GM12801 (cell line): Measurements from ENCODE around the gene KCNJ4.

Experiments
- TF ChIP-seq, protein P1 (sequence below): IDR thresholded peaks from one replicate; pipeline ENCODE4 v1.5.1; 2011; ENCODE audit warnings: control low read depth; ENCODE audit not compliant: insufficient read length; ENCODE audit errors: extremely low read depth

KCNJ4 gene

DNA sequence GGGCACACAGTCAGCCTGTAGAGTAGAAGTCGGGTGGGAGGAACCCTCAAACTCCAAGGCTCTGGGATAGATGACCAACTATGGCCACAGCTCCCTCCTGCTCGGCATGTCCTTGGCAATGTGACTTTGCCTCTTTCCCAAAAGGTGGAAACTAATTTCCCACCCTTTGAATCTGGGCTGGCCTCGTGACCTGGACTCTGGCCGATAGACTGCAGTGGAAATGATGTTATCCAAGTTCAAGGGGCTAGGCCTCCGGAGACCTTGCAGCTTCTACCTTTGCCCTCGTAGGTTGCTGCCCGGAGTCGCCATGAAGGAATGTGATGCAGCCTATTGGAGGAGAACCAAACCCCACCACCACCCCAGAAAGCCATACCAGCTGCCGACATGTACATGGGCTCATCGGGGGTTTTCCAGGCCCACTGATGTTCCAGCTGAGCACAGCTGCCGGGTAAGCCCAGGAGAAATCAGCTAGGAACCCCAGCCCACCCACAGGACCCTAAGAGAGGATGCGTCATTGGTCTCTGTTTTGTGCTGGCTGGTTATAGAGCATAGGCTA is 30.4 kb downstream of the KCNJ4 start:
- TF ChIP-seq, protein P1, sequence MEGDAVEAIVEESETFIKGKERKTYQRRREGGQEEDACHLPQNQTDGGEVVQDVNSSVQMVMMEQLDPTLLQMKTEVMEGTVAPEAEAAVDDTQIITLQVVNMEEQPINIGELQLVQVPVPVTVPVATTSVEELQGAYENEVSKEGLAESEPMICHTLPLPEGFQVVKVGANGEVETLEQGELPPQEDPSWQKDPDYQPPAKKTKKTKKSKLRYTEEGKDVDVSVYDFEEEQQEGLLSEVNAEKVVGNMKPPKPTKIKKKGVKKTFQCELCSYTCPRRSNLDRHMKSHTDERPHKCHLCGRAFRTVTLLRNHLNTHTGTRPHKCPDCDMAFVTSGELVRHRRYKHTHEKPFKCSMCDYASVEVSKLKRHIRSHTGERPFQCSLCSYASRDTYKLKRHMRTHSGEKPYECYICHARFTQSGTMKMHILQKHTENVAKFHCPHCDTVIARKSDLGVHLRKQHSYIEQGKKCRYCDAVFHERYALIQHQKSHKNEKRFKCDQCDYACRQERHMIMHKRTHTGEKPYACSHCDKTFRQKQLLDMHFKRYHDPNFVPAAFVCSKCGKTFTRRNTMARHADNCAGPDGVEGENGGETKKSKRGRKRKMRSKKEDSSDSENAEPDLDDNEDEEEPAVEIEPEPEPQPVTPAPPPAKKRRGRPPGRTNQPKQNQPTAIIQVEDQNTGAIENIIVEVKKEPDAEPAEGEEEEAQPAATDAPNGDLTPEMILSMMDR, result no peak

DNA sequence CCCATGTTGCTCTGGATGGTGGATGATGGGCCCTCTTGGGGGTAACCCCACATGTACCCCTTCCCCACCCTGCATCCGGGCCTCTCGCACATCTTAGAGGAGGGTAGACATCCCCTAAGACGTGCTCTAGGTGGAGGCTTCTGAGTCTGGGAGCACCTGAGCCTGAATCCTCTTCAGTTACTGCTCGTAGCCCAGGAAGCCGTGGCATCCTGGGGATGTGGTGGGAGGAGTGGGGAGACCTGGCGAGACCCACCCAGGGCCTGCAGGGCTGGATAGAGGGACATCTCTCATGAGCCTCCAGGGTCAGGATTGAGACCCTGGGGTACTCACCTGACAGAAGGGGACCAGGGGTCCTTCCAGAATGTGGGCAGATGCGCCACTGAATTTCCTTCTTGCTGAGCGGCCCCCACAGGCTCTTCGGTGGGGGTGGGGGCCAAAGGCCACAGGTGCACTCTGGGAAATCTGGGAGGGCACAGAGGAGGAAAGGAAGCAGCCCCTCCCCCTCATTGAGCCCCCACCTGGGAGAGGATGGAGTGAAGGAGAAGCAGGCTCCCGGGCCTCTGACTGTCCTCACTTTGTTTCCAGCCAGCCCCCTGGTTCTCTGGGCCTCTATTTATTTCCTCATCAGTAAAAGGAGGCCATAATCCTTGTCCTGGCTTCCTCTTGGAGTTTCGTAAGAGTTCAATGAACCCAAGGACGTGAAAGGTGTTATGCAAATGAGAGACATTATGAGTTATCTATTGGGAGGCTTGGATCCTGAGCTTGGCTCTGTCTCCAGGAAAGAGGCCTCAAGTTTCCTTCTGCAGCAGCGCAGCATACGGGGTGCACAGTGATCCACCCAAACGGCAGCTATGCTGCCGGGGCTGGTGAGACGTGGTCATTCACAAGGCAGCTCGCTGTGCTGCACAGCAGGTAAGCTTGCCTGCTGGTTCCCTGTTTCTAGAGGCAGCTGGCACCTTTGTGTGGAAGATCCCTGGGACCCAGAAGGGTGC is 31.2 kb downstream of the KCNJ4 start:
- TF ChIP-seq, protein P1, result no peak

DNA sequence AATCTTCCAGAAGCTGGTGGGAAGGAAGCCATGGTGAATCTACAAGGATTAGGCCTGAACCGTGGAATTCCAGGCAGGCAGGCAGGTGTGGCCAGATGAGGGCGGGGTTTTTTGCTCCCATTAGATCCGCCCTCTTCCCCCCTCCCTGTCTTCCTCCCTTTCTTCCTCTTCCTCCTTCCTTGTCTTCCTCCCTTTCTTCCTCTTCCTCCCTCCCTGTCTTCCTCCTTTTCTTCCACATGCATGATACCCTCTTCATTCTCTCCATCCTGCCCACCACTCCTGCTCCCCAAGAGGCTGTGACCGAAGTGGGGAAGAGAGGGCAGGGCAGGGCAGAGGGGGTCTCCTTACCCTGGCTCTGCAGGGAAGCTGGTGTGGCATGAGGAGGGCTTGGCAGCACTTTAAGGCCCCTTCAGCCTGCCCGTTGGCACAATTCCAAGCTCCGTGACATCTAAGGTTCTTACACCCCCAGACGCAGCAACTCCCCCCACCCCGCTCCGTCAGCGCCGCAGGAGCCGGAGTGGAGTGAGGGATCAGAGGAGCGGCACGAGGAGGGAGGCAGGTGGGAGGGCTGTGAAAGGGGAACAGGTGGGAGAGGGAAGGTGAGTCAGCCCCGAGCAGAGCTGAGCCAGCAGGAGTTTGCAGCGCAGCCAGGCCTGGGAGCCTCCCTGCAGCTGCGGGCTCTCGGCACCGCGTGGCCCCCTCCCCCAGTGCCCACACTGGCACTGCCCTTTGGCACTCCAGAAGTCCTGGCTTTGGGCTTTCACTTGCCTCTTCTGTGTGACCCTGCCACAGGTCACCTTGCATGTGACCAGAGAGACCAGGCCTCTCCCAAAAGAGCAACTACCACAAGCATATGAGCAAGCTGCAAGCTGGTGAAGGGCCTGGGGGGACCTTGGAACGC is 32.1 kb downstream of the KCNJ4 start:
- TF ChIP-seq, protein P1, result no peak

DNA sequence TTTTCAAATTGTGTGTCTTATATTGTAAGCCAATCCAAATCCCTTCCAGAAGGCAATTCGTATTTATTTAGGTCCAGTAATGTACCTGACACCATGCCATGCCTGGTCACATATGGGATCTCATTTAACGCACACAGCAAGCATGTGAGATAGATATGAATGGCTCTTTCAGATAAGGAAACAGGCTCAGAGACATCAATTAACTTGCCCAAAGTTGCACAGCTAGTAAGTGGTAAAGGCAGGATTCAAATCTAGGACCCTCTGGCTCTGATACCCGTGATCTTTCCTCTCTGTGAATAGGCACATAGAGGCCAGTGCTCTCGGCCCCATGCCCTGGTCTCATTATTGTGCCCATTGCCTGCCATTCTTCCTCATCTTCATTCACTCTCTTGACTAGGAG is 34.3 kb downstream of the KCNJ4 start:
- TF ChIP-seq, protein P1, result no peak

DNA sequence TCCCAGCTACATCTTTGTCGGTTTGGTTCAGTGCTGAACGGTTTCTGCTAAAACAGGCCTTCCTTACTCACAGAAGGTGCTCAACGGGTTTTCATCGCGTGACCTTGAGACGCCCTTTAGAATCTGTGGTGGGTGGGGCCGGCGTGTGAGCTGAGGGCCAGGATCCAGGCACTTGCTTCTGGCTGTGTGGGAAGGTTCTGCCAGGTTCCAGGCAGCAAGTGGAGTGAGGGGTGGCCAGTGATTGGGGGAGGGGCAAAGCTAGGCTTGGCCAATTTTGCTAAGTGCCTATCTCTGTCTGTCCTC is 35.2 kb downstream of the KCNJ4 start:
- TF ChIP-seq, protein P1, result no peak

DNA sequence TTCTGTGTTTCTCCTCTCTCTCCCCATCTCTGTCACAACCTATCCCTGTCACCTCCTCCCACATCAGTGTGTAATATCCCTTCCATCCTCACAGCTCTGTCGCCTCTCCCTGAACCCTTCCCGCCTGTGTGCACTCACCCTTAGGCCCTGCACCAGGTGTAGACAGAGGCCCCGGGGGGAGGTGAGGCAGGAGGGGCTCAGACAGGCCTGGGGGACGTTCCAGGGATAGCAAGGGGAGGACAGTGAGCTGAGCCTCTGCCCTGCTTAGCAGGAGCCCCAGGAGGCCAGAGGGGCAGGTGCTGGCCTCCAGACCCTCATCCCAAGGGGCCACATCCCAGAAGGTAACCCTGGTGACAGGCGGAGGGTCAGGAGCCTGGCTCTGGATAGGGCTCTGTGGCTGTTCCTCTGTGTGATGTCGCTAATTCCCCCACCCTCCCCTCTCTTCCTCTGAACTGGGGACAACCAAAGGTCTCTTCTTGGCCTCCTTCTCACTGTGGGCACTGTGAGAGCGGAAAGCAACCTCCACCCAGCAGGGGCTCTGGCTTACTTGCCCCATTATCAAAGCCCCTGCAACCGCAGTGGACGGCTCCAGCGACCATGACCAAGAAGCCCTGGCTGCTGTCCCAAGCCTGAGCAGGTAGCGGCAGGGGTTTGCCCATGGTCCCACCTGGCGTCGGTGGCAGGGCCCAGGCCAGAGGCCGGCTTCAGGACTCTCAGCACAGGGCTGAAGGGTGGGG is 35.7 kb downstream of the KCNJ4 start:
- TF ChIP-seq, protein P1, result no peak
